PC-9 (cell line): ENCODE data around the gene CA5A. TPM values are rescaled to one million over a fixed set of nuclear protein-coding genes. Genes with fewer than 3 reads are reported as not detected.

ENCODE experiments used
- BruUV-seq: library from RNA; stranded (reverse); fragments of 400-500 nt; replicated peaks from 2 replicates; lab custom pipeline; 2021; lab: Mats Ljungman, UMichigan
- CTCF ChIA-PET: fragments of 300-600 bp; sonication (Branson Sonifier 250); formaldehyde crosslinking; loops from one replicate; lab custom pipeline; 2022; ENCODE audit warnings: antibody characterized with exemption; lab: Charles Lee
- POLR2A ChIA-PET: fragments of 300-600 bp; sonication (Branson Sonifier 250); formaldehyde crosslinking; loops from one replicate; lab custom pipeline; 2022; ENCODE audit warnings: antibody characterized with exemption; ENCODE audit not compliant: unreplicated experiment; lab: Charles Lee
- DNase-seq, 2 experiments: peaks; one replicate each; pipeline versions ENCODE4 v3.0.0 to v3.0.0-alpha.2; 2015 to 2022; ENCODE audit warnings: mixed read lengths in 1 of 2
- H2AFZ ChIP-seq: fragments of 200-600 bp; sonication (generic); 2 replicates; pipeline ENCODE4 v1.8.1; 2017; ENCODE audit warnings: antibody characterized with exemption
- H3F3A ChIP-seq: fragments of 200-600 bp; sonication (generic); 2 replicates; pipeline ENCODE4 v1.8.1; 2017; ENCODE audit warnings: antibody characterized with exemption, mild to moderate bottlenecking, low read depth; ENCODE audit not compliant: insufficient read depth
- H3K27ac ChIP-seq: fragments of 200-600 bp; sonication (generic); 2 replicates; pipeline ENCODE4 v1.6.1; 2016; ENCODE audit warnings: mixed run types
- H3K27me3 ChIP-seq: fragments of 200-600 bp; sonication (generic); 2 replicates; pipeline ENCODE4 v1.6.1; 2016; ENCODE audit warnings: low read depth, mixed run types; ENCODE audit not compliant: insufficient read depth
- H3K36me3 ChIP-seq: fragments of 200-600 bp; sonication (generic); 2 replicates; pipeline ENCODE4 v1.6.1; 2016; ENCODE audit warnings: low read depth, mixed run types
- H3K4me1 ChIP-seq: fragments of 200-600 bp; sonication (generic); replicated peaks from 2 replicates; pipeline ENCODE4 v1.6.1; 2016; ENCODE audit warnings: mixed run types; ENCODE audit not compliant: insufficient read depth
- H3K4me2 ChIP-seq: fragments of 200-600 bp; sonication (generic); 2 replicates; pipeline ENCODE4 v1.6.1; 2017; ENCODE audit warnings: mixed run types
- H3K4me3 ChIP-seq: fragments of 200-600 bp; sonication (generic); 2 replicates; pipeline ENCODE4 v1.6.1; 2016; ENCODE audit warnings: mixed run types
- H3K79me2 ChIP-seq: fragments of 200-600 bp; sonication (generic); 2 replicates; pipeline ENCODE4 v1.6.1; 2017; ENCODE audit warnings: low read depth, mixed run types
- H3K9me2 ChIP-seq: fragments of 200-600 bp; sonication (generic); 2 replicates; pipeline ENCODE4 v1.8.1; 2017; ENCODE audit warnings: mild to moderate bottlenecking; ENCODE audit not compliant: insufficient read depth
- H3K9me3 ChIP-seq: fragments of 200-600 bp; sonication (generic); 2 replicates; pipeline ENCODE4 v1.8.1; 2016; ENCODE audit warnings: low read depth; ENCODE audit not compliant: insufficient read depth
- H4K20me1 ChIP-seq: fragments of 200-600 bp; sonication (generic); 2 replicates; pipeline ENCODE4 v1.8.1; 2017; ENCODE audit not compliant: insufficient read depth
- CTCF ChIP-seq: fragments of 200-600 bp; sonication (generic); conservative IDR thresholded peaks from 2 replicates; pipeline ENCODE4 v1.6.1; 2017; ENCODE audit warnings: mixed run types, antibody characterized with exemption, mild to moderate bottlenecking, moderate library complexity
- EZH2 ChIP-seq: fragments of 200-600 bp; sonication (generic); IDR thresholded peaks from 2 replicates; pipeline ENCODE4 v1.8.0; 2017; ENCODE audit warnings: antibody characterized with exemption, low read depth
- intact Hi-C: fragments of 100-400 bp; cut with micrococcal nuclease; formaldehyde crosslinking; loops from one replicate; pipeline ENCODE4 v1.10.0; 2022; ENCODE audit not compliant: unreplicated experiment
- total RNA-seq: library from RNA; stranded (reverse); gene quantifications from 2 replicates; pipeline ENCODE4 v1.2.3, GENCODE V29; 2021

CA5A gene
- total RNA-seq, 1 experiment from 2014 or later: 0.26 TPM

- no peaks in the 10 kb centered on the region for H3K9me2 ChIP-seq
- H3K36me3 ChIP-seq: peaks cover 44% of the 10 kb centered on the region
- no peak for DNase-seq
- peaks cover 72% of the 10 kb centered on the region for H4K20me1 ChIP-seq
- H3K27ac ChIP-seq: no peak overlapping the region
- no TSS peak for BruUV-seq
- H3K4me3 ChIP-seq: no peak overlapping the region
- H3K9me3 ChIP-seq: no peaks in the 10 kb centered on the region
- H3K4me2 ChIP-seq: no peak overlapping the region
- no peaks in the 10 kb centered on the region for H3K27me3 ChIP-seq
- ChIA-PET CTCF (interaction anchor here (0.5 to 2.1 kb wide), 5 partner anchors 10 to 37 kb away, joined by 3 to 20 read pairs (median 4); no protein-coding TSS in a partner anchor), POLR2A (no interaction called here)
- peaks cover 21% of the 10 kb centered on the region; the same call in 1 of the 2 replicates for H3F3A ChIP-seq
- no peak overlapping the region for H2AFZ ChIP-seq
- H3K79me2 ChIP-seq: peaks cover 93% of the 10 kb centered on the region
- peaks cover 22% of the 10 kb centered on the region for H3K4me1 ChIP-seq
- intact Hi-C loops: no loop called here
- no peak for TF ChIP-seq CTCF
- TF ChIP-seq EZH2: no peak
Observed at GRCh38 chr16:87848676-87849345, 87.5 kb downstream of the CA5A start.

GRCh38 chr16:87847785-87848675, 88.3 kb downstream of the CA5A start:
- POLR2A ChIA-PET: no interaction called here
- Histone ChIP-seq H3K36me3 (peaks cover 44% of the 10 kb centered on the region), H3K4me1 (peaks cover 14% of the 10 kb centered on the region), H3K79me2 (peaks cover 91% of the 10 kb centered on the region), H3K4me2 (no peak overlapping the region), H3K27ac (no peak overlapping the region), H4K20me1 (peaks cover 80% of the 10 kb centered on the region), H3F3A (peaks cover 16% of the 10 kb centered on the region; the same call in 1 of the 2 replicates), H3K9me3 (no peaks in the 10 kb centered on the region), H3K27me3 (no peaks in the 10 kb centered on the region), H3K9me2 (no peaks in the 10 kb centered on the region), H2AFZ (no peak overlapping the region), H3K4me3 (no peak overlapping the region)
- no TSS peak for BruUV-seq
- no peak for DNase-seq
- TF ChIP-seq CTCF: no peak
- no peak for TF ChIP-seq EZH2
- CTCF ChIA-PET: interaction anchor here (0.5 to 0.7 kb wide), 2 partner anchors 23 to 38 kb away, joined by 6 to 20 read pairs; no protein-coding TSS in a partner anchor
- intact Hi-C loops: no loop called here

GRCh38 chr16:87847467-87847784, 88.9 kb downstream of the CA5A start:
- POLR2A ChIA-PET: no interaction called here
- peaks cover 41% of the 10 kb centered on the region for H3K36me3 ChIP-seq
- no TSS peak for BruUV-seq

More at GRCh38 chr16:87847467-87847784, 88.9 kb downstream of the CA5A start:
- H3K9me2 ChIP-seq: no peaks in the 10 kb centered on the region
- no peak for DNase-seq
- peaks cover 8% of the 10 kb centered on the region for H3K4me1 ChIP-seq
- H3F3A ChIP-seq: peaks cover 11% of the 10 kb centered on the region; the same call in 1 of the 2 replicates
- peaks cover 86% of the 10 kb centered on the region for H4K20me1 ChIP-seq
- H3K27me3 ChIP-seq: no peaks in the 10 kb centered on the region
- H3K9me3 ChIP-seq: no peaks in the 10 kb centered on the region
- no peak overlapping the region for H3K4me2 ChIP-seq
- intact Hi-C loops: no loop called here
- no peak overlapping the region for H3K4me3 ChIP-seq
- peaks cover 91% of the 10 kb centered on the region for H3K79me2 ChIP-seq
- CTCF ChIA-PET: interaction anchor here (0.7 kb wide), 1 partner anchor 24 kb away, joined by 6 read pairs; no protein-coding TSS in a partner anchor
- no peak for TF ChIP-seq EZH2
- TF ChIP-seq CTCF: no peak
- H2AFZ ChIP-seq: no peak overlapping the region
- H3K27ac ChIP-seq: no peak overlapping the region
